H1 (cell line): ENCODE data around the gene IL1RAP. TPM values are rescaled to one million over a fixed set of nuclear protein-coding genes. Genes with fewer than 3 reads are reported as not detected.

Experiments used
- CTCF ChIA-PET: fragments of 300-600 bp; sonication (Branson Sonifier 250); formaldehyde crosslinking; loops from one replicate; lab custom pipeline; 2021; ENCODE audit not compliant: partially characterized antibody; lab: Charles Lee
- POLR2A ChIA-PET: fragments of 300-600 bp; sonication (Branson Sonifier 250); formaldehyde crosslinking; loops from one replicate; lab custom pipeline; 2021; ENCODE audit warnings: inconsistent platforms; ENCODE audit not compliant: partially characterized antibody; lab: Charles Lee
- DNase-seq, 2 experiments: peaks; one replicate each; pipeline versions ENCODE4 v3.0.0 to v3.0.0-alpha.2; 2010 to 2022; ENCODE audit warnings: low spot score in 2 of 2, low read depth in 1 of 2, mixed read lengths in 1 of 2
- FAIRE-seq: peaks from 2 replicates; lab custom pipeline; 2011; peaks lifted over from hg19 to GRCh38; lab: Jason Lieb, UNC
- H2AFZ ChIP-seq: 2 replicates; pipeline ENCODE4 v1.8.1; 2012; ENCODE audit warnings: low read length, inconsistent platforms
- H2AK5ac ChIP-seq: 2 replicates; pipeline ENCODE4 v1.6.1; 2013; ENCODE audit warnings: low read depth, low read length
- H2BK120ac ChIP-seq: replicated peaks from 2 replicates; pipeline ENCODE3; 2013; ENCODE audit warnings: low read depth, low read length, inconsistent platforms
- H2BK12ac ChIP-seq: 2 replicates; pipeline ENCODE4 v1.6.1; 2013; ENCODE audit warnings: low read depth, low read length
- H2BK15ac ChIP-seq: 2 replicates; pipeline ENCODE4 v1.6.1; 2013; ENCODE audit warnings: low read length
- H2BK20ac ChIP-seq: 2 replicates; pipeline ENCODE4 v1.6.1; 2013; ENCODE audit warnings: low read length
- H2BK5ac ChIP-seq: 2 replicates; pipeline ENCODE4 v1.6.1; 2013; ENCODE audit warnings: low read depth, low read length
- H3K14ac ChIP-seq: 2 replicates; pipeline ENCODE4 v1.6.1; 2013; ENCODE audit warnings: inconsistent platforms; ENCODE audit not compliant: insufficient read length
- H3K18ac ChIP-seq: 2 replicates; pipeline ENCODE4 v1.6.1; 2013; ENCODE audit warnings: low read length; ENCODE audit errors: extremely low read depth
- H3K23ac ChIP-seq: 2 replicates; pipeline ENCODE4 v1.6.1; 2013; ENCODE audit warnings: inconsistent platforms; ENCODE audit not compliant: insufficient read length
- H3K23me2 ChIP-seq: 2 replicates; pipeline ENCODE4 v1.6.1; 2013; ENCODE audit warnings: low read depth, low read length
- H3K27ac ChIP-seq: 2 replicates; pipeline ENCODE4 v1.6.1; 2011; ENCODE audit warnings: low read depth, low read length, inconsistent platforms
- H3K27me3 ChIP-seq, 4 experiments: replicated peaks in 1 of 4; 1 replicate in 1 of 4; 2 replicates in 3 of 4; pipeline versions ENCODE4 v1.6.1 to v1.8.1; 2011 to 2013; ENCODE audit warnings: low read length in 3 of 4, mild to moderate bottlenecking in 3 of 4, inconsistent platforms in 2 of 4, mixed read lengths in 2 of 4, moderate library complexity in 1 of 4; ENCODE audit not compliant: control insufficient read depth in 3 of 4, insufficient read depth in 3 of 4; ENCODE audit errors: extremely low read depth in 1 of 4
- H3K36me3 ChIP-seq, 4 experiments: 2 replicates each; pipeline versions ENCODE4 v1.6.1 to v1.8.1; 2011 to 2013; ENCODE audit warnings: mild to moderate bottlenecking in 4 of 4, low read length in 3 of 4, moderate library complexity in 2 of 4, control low read depth in 1 of 4, inconsistent platforms in 1 of 4; ENCODE audit not compliant: insufficient read depth in 4 of 4, control insufficient read depth in 2 of 4
- H3K4ac ChIP-seq: replicated peaks from 2 replicates; pipeline ENCODE3; 2013; ENCODE audit warnings: low read length, low read depth, mixed read lengths, inconsistent platforms; ENCODE audit not compliant: insufficient read length
- H3K4me1 ChIP-seq, 4 experiments: replicated peaks in 1 of 4; 1 replicate in 1 of 4; 2 replicates in 3 of 4; pipeline versions ENCODE4 v1.6.1 to v1.8.1; 2011 to 2013; ENCODE audit warnings: low read length in 3 of 4, inconsistent platforms in 2 of 4, mixed read lengths in 1 of 4; ENCODE audit not compliant: insufficient read depth in 4 of 4, control insufficient read depth in 3 of 4
- H3K4me2 ChIP-seq, 2 experiments: 2 replicates each; pipeline versions ENCODE4 v1.6.1 to v1.8.1; 2011 to 2013; ENCODE audit warnings: low read depth in 2 of 2, low read length in 2 of 2, control low read depth in 1 of 2, inconsistent platforms in 1 of 2, mild to moderate bottlenecking in 1 of 2; ENCODE audit not compliant: insufficient read depth in 1 of 2
- H3K4me3 ChIP-seq, 4 experiments: fragments of 200-600, 300-600 bp in 1 of 4; sonication (generic), shearing (Covaris generic), sonication (Bioruptor Twin) in 1 of 4; 2 replicates each; pipeline versions ENCODE4 v1.5.1 to v1.8.1; 2011 to 2016; ENCODE audit warnings: low read length in 4 of 4, low read depth in 3 of 4, control low read depth in 2 of 4, inconsistent platforms in 2 of 4, mild to moderate bottlenecking in 2 of 4, mixed read lengths in 1 of 4, moderate library complexity in 1 of 4; ENCODE audit not compliant: insufficient read depth in 2 of 4; ENCODE audit errors: extremely low read depth in 1 of 4
- H3K56ac ChIP-seq: replicated peaks from 2 replicates; pipeline ENCODE3; 2013; ENCODE audit warnings: low read depth, mild to moderate bottlenecking, mixed read lengths, low read length, inconsistent platforms; ENCODE audit not compliant: insufficient read length
- H3K79me1 ChIP-seq: 2 replicates; pipeline ENCODE4 v1.6.1; 2013; ENCODE audit warnings: low read depth, low read length, control low read depth
- H3K79me2 ChIP-seq, 2 experiments: 2 replicates each; pipeline versions ENCODE4 v1.6.1 to v1.8.1; 2012 to 2013; ENCODE audit warnings: low read length in 2 of 2, mild to moderate bottlenecking in 2 of 2, inconsistent platforms in 1 of 2; ENCODE audit not compliant: insufficient read depth in 2 of 2, control insufficient read depth in 1 of 2
- H3K9ac ChIP-seq, 4 experiments: replicated peaks in 1 of 4; 1 replicate in 1 of 4; 2 replicates in 3 of 4; pipeline versions ENCODE4 v1.6.1 to v1.8.1; 2011 to 2013; ENCODE audit warnings: low read depth in 3 of 4, low read length in 3 of 4, control low read depth in 2 of 4, mild to moderate bottlenecking in 2 of 4, moderate library complexity in 2 of 4, inconsistent platforms in 1 of 4; ENCODE audit errors: extremely low read depth in 1 of 4
- H3K9me3 ChIP-seq, 2 experiments: 2 replicates each; pipeline versions ENCODE4 v1.6.1 to v1.8.1; 2012 to 2013; ENCODE audit warnings: mild to moderate bottlenecking in 2 of 2, moderate library complexity in 2 of 2, control low read depth in 1 of 2, inconsistent platforms in 1 of 2, low read depth in 1 of 2, low read length in 1 of 2, mixed read lengths in 1 of 2; ENCODE audit not compliant: insufficient read depth in 2 of 2
- H4K20me1 ChIP-seq, 2 experiments: replicated peaks in 1 of 2; 2 replicates each; pipeline versions ENCODE3 to v1.8.1; 2011 to 2013; ENCODE audit warnings: inconsistent platforms in 2 of 2, low read length in 2 of 2, mild to moderate bottlenecking in 1 of 2; ENCODE audit not compliant: insufficient read depth in 2 of 2, control insufficient read depth in 1 of 2
- H4K5ac ChIP-seq: 2 replicates; pipeline ENCODE4 v1.6.1; 2013; ENCODE audit warnings: low read length, low read depth, mixed read lengths, inconsistent platforms; ENCODE audit not compliant: insufficient read length
- H4K8ac ChIP-seq: 2 replicates; pipeline ENCODE4 v1.8.0; 2013; ENCODE audit warnings: mild to moderate bottlenecking, moderate library complexity, low read length, inconsistent platforms; ENCODE audit not compliant: insufficient read depth; ENCODE audit errors: extremely low read depth
- H4K91ac ChIP-seq: replicated peaks from 2 replicates; pipeline ENCODE3; 2013; ENCODE audit warnings: low read length, mixed read lengths, inconsistent platforms; ENCODE audit not compliant: insufficient read length
- POLR2AphosphoS5 ChIP-seq: IDR thresholded peaks from 2 replicates; pipeline ENCODE4 v1.6.1; 2011; ENCODE audit warnings: low read depth, low read length
- YY1 ChIP-seq: IDR thresholded peaks from 2 replicates; pipeline ENCODE4 v1.6.1; 2011; ENCODE audit warnings: low read depth, mild to moderate bottlenecking, low read length
- ZNF274 ChIP-seq: IDR thresholded peaks from 2 replicates; pipeline ENCODE4 v1.7.0; 2012; ENCODE audit warnings: low read length, borderline replicate concordance; ENCODE audit errors: extremely low read depth
- polyA plus RNA-seq, 7 experiments: library from polyadenylated mRNA; depleted of rRNA in 3 of 7; stranded (reverse) in 5 of 7; unstranded in 2 of 7; fragments of >200 nt in 5 of 7; fragments of 200-250 nt in 2 of 7; gene quantifications; 1 replicate in 5 of 7; 2 replicates in 1 of 7; 4 replicates in 1 of 7; pipeline versions ENCODE4 v1.2.1 to v1.2.3, GENCODE V29; 2011 to 2013; ENCODE audit warnings: missing spikeins in 2 of 7, mixed read lengths in 2 of 7
- total RNA-seq: library from RNA; stranded (reverse); fragmentation: NEBNext Ultra II Directional; extraction: Animal tissue kit (Norgen Biotek cat#: 25700); gene quantifications from 2 replicates; pipeline ENCODE4 v1.2.1, GENCODE V29; 2021

IL1RAP gene
- total and polyA plus RNA-seq, 2 of the 8 experiments (the other 6 are each of a cell fraction or from before 2014, with no cell fraction given) = 2.4 to 3.9 TPM

DNA sequence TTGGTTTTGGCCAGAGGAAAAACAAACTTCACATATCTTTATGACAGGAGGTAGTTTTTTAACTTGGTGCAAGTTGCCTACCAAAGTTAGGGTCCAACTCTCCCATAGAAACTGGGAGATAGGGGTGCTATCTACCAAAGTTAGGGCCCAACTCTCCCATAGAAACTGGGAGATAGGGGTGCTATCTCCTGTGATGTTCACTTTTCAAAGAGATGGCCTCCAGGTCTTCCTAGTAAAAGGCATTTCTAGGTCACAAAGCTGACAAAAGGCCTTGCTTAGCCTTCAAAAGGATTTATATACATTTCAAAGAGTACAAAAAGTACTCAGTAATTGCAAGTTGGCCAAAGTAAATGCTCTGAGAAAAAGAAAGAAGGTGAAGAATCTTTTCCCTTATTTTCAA lies 27.1 kb downstream of the IL1RAP start:
- ChIA-PET CTCF (interaction anchor here (1.2 kb wide), 1 partner anchor 8 kb away, joined by 6 read pairs; no protein-coding TSS in a partner anchor), POLR2A (interaction anchor here (0.6 kb wide), 1 partner anchor 64 kb away, joined by 3 read pairs; no protein-coding TSS in a partner anchor)
- TF ChIP-seq POLR2AphosphoS5 = peak; percentile 87
- peak; percentile 39; the same call in 1 of the 2 replicates for TF ChIP-seq ZNF274
- no peak for TF ChIP-seq YY1
- H3K27me3 ChIP-seq = peaks cover 15 to 42% (median 35%) of the 10 kb centered on the region in 4 experiments
- no peak overlapping the region for H3K18ac ChIP-seq
- H2BK20ac ChIP-seq = no peak overlapping the region
- no peak overlapping the region for H2AFZ ChIP-seq
- no peak overlapping the region for H3K14ac ChIP-seq
- no peaks in the 10 kb centered on the region for H3K79me1 ChIP-seq
- no peak for DNase-seq
- H3K56ac ChIP-seq = no peak overlapping the region
- H4K8ac ChIP-seq = no peak overlapping the region
- H2BK5ac ChIP-seq = no peak overlapping the region
- H3K9ac ChIP-seq = no peak overlapping the region
- H3K27ac ChIP-seq = no peak overlapping the region
- H3K4me1 ChIP-seq = peaks cover 0 to 5% (median 2%) of the 10 kb centered on the region in 4 experiments; a peak in 2 of 7 replicates
- H3K79me2 ChIP-seq = no peaks in the 10 kb centered on the region
- H2BK15ac ChIP-seq = no peak overlapping the region
- no peak overlapping the region for H2BK12ac ChIP-seq
- no peak overlapping the region for H2AK5ac ChIP-seq
- H3K23me2 ChIP-seq = no peaks in the 10 kb centered on the region
- no peak overlapping the region for H4K5ac ChIP-seq
- no peak overlapping the region for H3K4ac ChIP-seq
- peak; percentile 48 for FAIRE-seq
- H3K4me2 ChIP-seq = no peak overlapping the region
- H3K36me3 ChIP-seq = no peaks in the 10 kb centered on the region
- H3K9me3 ChIP-seq = no peaks in the 10 kb centered on the region
- no peak overlapping the region for H3K4me3 ChIP-seq
- H2BK120ac ChIP-seq = no peak overlapping the region
- no peak overlapping the region for H3K23ac ChIP-seq
- H4K20me1 ChIP-seq = no peaks in the 10 kb centered on the region
- H4K91ac ChIP-seq = no peak overlapping the region
